Endothelial cell of umbilical vein (primary cell): ENCODE results near the gene CERK. TPM values are rescaled to one million over a fixed set of nuclear protein-coding genes. Genes with fewer than 3 reads are reported as not detected.

ENCODE experiments used
- BruUV-seq: library from RNA; stranded (reverse); fragments of 400-500 nt; replicated peaks from 2 replicates; lab custom pipeline; 2021; lab: Mats Ljungman, UMichigan
- CTCF ChIA-PET: fragments of 300-600, 350-600 bp; sonication (Branson Sonifier 250); formaldehyde crosslinking; loops from one replicate; lab custom pipeline; 2021; ENCODE audit warnings: antibody characterized with exemption, inconsistent platforms; lab: Charles Lee
- POLR2A ChIA-PET: fragments of 300-600, 350-600 bp; sonication (Branson Sonifier 250); formaldehyde crosslinking; loops from one replicate; lab custom pipeline; 2021; ENCODE audit warnings: antibody characterized with exemption, inconsistent platforms; lab: Charles Lee
- DNase-seq: peaks from one replicate; pipeline ENCODE4 v3.0.0-alpha.2; 2011; ENCODE audit warnings: low read depth, low spot score
- FAIRE-seq: peaks from 2 replicates; lab custom pipeline; 2011; peaks lifted over from hg19 to GRCh38; lab: Jason Lieb, UNC
- H2AFZ ChIP-seq: 2 replicates; pipeline ENCODE4 v1.6.0; 2012; ENCODE audit warnings: low read depth, low read length, control low read depth, inconsistent platforms
- H3K27ac ChIP-seq: 2 replicates; pipeline ENCODE4 v1.5.1; 2011; ENCODE audit warnings: low read depth, mild to moderate bottlenecking, control low read depth, low read length, moderate library complexity; ENCODE audit not compliant: insufficient read depth
- H3K27me3 ChIP-seq, 2 experiments: 2 replicates each; pipeline versions ENCODE4 v1.6.0 to v1.6.1; 2011; ENCODE audit warnings: low read length in 2 of 2, mixed read lengths in 1 of 2; ENCODE audit not compliant: control insufficient read depth in 2 of 2, insufficient read depth in 2 of 2
- H3K36me3 ChIP-seq, 2 experiments: 2 replicates in 1 of 2; 3 replicates in 1 of 2; pipeline ENCODE4 v1.5.1; 2011; ENCODE audit warnings: low read length in 2 of 2, mild to moderate bottlenecking in 1 of 2, moderate library complexity in 1 of 2; ENCODE audit not compliant: control insufficient read depth in 2 of 2, insufficient read depth in 2 of 2; ENCODE audit errors: extremely low read depth in 1 of 2
- H3K4me1 ChIP-seq: 3 replicates; pipeline ENCODE4 v1.5.1; 2011; ENCODE audit warnings: mild to moderate bottlenecking, low read length; ENCODE audit not compliant: control insufficient read depth, insufficient read depth; ENCODE audit errors: extremely low read depth
- H3K4me2 ChIP-seq: 2 replicates; pipeline ENCODE4 v1.6.1; 2011; ENCODE audit warnings: low read length, control low read depth, mixed read lengths; ENCODE audit not compliant: insufficient read depth
- H3K4me3 ChIP-seq, 3 experiments: fragments of 200-600 bp in 1 of 3; sonication (generic), shearing (Covaris generic) in 1 of 3; replicated peaks in 1 of 3; 2 replicates each; pipeline ENCODE4 v1.5.1; 2011 to 2016; ENCODE audit warnings: control low read depth in 3 of 3, low read length in 3 of 3, mild to moderate bottlenecking in 2 of 3, inconsistent platforms in 1 of 3, low read depth in 1 of 3, moderate library complexity in 1 of 3; ENCODE audit not compliant: insufficient read depth in 1 of 3
- H3K79me2 ChIP-seq: 2 replicates; pipeline ENCODE4 v1.6.0; 2012; ENCODE audit warnings: low read length, inconsistent platforms; ENCODE audit not compliant: control insufficient read depth, insufficient read depth
- H3K9ac ChIP-seq: replicated peaks from 2 replicates; pipeline ENCODE3; 2011; ENCODE audit warnings: low read length, control low read depth; ENCODE audit not compliant: insufficient read depth; ENCODE audit errors: extremely low read depth
- H3K9me1 ChIP-seq: replicated peaks from 3 replicates; pipeline ENCODE4 v1.6.0; 2011; ENCODE audit warnings: mild to moderate bottlenecking, low read length; ENCODE audit not compliant: control insufficient read depth, insufficient read depth; ENCODE audit errors: extremely low read depth
- H3K9me3 ChIP-seq: replicated peaks from 2 replicates; pipeline ENCODE4 v1.5.1; 2012; ENCODE audit warnings: low read length, inconsistent platforms; ENCODE audit not compliant: control insufficient read depth, insufficient read depth
- H4K20me1 ChIP-seq: replicated peaks from 2 replicates; pipeline ENCODE3; 2011; ENCODE audit warnings: mild to moderate bottlenecking, low read length; ENCODE audit not compliant: control insufficient read depth, insufficient read depth; ENCODE audit errors: extremely low read depth
- EZH2 ChIP-seq: IDR thresholded peaks from 2 replicates; pipeline ENCODE4 v1.6.1; 2012; ENCODE audit warnings: borderline replicate concordance, low read depth, mild to moderate bottlenecking, moderate library complexity, low read length, inconsistent platforms; ENCODE audit not compliant: severe bottlenecking
- GATA2 ChIP-seq: IDR thresholded peaks from 2 replicates; pipeline ENCODE4 v1.7.0; 2011; ENCODE audit warnings: low read depth, mild to moderate bottlenecking, moderate library complexity, mixed read lengths, low read length; ENCODE audit not compliant: insufficient read length, insufficient read depth
- JUN ChIP-seq: IDR thresholded peaks from 2 replicates; pipeline ENCODE4 v1.6.1; 2011; ENCODE audit warnings: borderline replicate concordance, low read depth; ENCODE audit not compliant: insufficient read length, insufficient read depth
- POLR2AphosphoS5 ChIP-seq: IDR thresholded peaks from 2 replicates; pipeline ENCODE4 v1.6.1; 2012; ENCODE audit warnings: low read depth, mild to moderate bottlenecking, control low read depth, low read length, moderate library complexity; ENCODE audit not compliant: insufficient read depth
- dilution Hi-C: fragments of 300-500 bp; cut with MboI; formaldehyde crosslinking; loops from one replicate; pipeline ENCODE4 v1.15.0; 2019; ENCODE audit warnings: low sequenced_read_pairs; ENCODE audit not compliant: extremely low pct_ligation_motif_present
- intact Hi-C: fragments of 100-400 bp; cut with micrococcal nuclease; formaldehyde crosslinking; loops from one replicate; pipeline ENCODE4 v1.10.0; 2022
- polyA plus RNA-seq, 4 experiments: library from polyadenylated mRNA; depleted of rRNA in 3 of 4; stranded (reverse) in 3 of 4; unstranded in 1 of 4; fragments of >200 nt; gene quantifications; 2 replicates each; pipeline versions ENCODE4 v1.2.1 to v1.2.3, GENCODE V29; 2011 to 2012; ENCODE audit warnings: missing spikeins in 1 of 4
- total RNA-seq: library from RNA; stranded (reverse); gene quantifications from 2 replicates; pipeline ENCODE4 v1.2.3, GENCODE V29; 2021
- TF ChIP-seq, protein P1 (sequence below): IDR thresholded peaks from 2 replicates; pipeline ENCODE4 v1.6.1; 2011; ENCODE audit not compliant: insufficient read depth, insufficient read length
- TF ChIP-seq, protein P2 (sequence below), 2 donors: IDR thresholded peaks; 1 replicate in 1 of 2; 2 replicates in 1 of 2; pipeline ENCODE4 v1.5.1; 2011; ENCODE audit warnings: low read length in 2 of 2, mild to moderate bottlenecking in 2 of 2, moderate library complexity in 2 of 2, control low read depth in 1 of 2, inconsistent platforms in 1 of 2, low read depth in 1 of 2; ENCODE audit not compliant: insufficient read depth in 1 of 2; ENCODE audit errors: extremely low read depth in 1 of 2

The CERK gene
- total and polyA plus RNA-seq, 2 donors (not counting 3 experiments of a cell fraction or from before 2014, with no cell fraction given) = 61.1 to 88.0 TPM

DNA sequence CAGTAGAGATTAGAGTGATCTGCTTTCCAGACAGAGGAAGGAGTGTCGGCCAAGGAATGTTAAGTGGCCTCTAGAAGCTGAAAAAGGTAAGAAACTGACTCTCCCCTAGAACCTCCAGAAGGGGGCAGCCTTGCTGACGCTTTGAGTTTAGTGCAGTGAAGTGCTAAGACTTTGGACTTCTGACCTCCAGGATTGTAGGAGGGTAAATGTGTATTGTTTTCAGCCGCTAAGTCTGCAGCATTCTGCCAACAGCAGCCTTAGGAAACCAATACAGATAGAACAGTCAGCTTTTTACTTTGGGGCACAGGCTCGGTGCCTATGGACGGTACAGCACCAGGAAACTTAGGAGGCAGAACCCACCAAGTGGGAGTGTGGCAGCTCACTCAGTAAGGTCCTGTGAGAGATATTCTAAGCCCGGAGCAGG is 20.8 kb upstream of the CERK start:
- peaks cover 15% of the 10 kb centered on the region for H3K79me2 ChIP-seq
- no peaks in the 10 kb centered on the region for H3K36me3 ChIP-seq
- no peaks in the 10 kb centered on the region for H4K20me1 ChIP-seq
- H3K4me1 ChIP-seq = peaks cover 31% of the 10 kb centered on the region
- CTCF ChIA-PET = interaction anchor here (0.6 to 4.2 kb wide), 25 partner anchors 9 to 1734 kb away, joined by 3 to 40 read pairs (median 4); no protein-coding TSS in a partner anchor
- no peak overlapping the region for H3K4me3 ChIP-seq
- intact Hi-C loops = no loop called here
- H3K27ac ChIP-seq = peak overlapping the region; percentile 36
- POLR2A ChIA-PET = no interaction called here
- no peaks in the 10 kb centered on the region for H3K9me3 ChIP-seq
- dilution Hi-C loops = no loop called here
- peak; percentile 77 for FAIRE-seq
- TF ChIP-seq, protein P1, sequence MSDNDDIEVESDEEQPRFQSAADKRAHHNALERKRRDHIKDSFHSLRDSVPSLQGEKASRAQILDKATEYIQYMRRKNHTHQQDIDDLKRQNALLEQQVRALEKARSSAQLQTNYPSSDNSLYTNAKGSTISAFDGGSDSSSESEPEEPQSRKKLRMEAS = no peak
- TF ChIP-seq, protein P2, sequence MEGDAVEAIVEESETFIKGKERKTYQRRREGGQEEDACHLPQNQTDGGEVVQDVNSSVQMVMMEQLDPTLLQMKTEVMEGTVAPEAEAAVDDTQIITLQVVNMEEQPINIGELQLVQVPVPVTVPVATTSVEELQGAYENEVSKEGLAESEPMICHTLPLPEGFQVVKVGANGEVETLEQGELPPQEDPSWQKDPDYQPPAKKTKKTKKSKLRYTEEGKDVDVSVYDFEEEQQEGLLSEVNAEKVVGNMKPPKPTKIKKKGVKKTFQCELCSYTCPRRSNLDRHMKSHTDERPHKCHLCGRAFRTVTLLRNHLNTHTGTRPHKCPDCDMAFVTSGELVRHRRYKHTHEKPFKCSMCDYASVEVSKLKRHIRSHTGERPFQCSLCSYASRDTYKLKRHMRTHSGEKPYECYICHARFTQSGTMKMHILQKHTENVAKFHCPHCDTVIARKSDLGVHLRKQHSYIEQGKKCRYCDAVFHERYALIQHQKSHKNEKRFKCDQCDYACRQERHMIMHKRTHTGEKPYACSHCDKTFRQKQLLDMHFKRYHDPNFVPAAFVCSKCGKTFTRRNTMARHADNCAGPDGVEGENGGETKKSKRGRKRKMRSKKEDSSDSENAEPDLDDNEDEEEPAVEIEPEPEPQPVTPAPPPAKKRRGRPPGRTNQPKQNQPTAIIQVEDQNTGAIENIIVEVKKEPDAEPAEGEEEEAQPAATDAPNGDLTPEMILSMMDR (IDR thresholded peaks at IDR 0.05; ENCODE audit: extremely low read depth in 1 of 2, insufficient read depth in 1 of 2, low read depth in 1 of 2, low read length in 2 of 2) = peak; percentile 79 to 84
- TF ChIP-seq POLR2AphosphoS5 = peak; percentile 30
- no peaks in the 10 kb centered on the region for H3K27me3 ChIP-seq
- peak; percentile 82 for DNase-seq
- no peaks in the 10 kb centered on the region for H3K9me1 ChIP-seq
- H2AFZ ChIP-seq = peak overlapping the region; percentile 40
- no peak overlapping the region for H3K9ac ChIP-seq
- no peak overlapping the region for H3K4me2 ChIP-seq
- BruUV-seq = no TSS peak

DNA sequence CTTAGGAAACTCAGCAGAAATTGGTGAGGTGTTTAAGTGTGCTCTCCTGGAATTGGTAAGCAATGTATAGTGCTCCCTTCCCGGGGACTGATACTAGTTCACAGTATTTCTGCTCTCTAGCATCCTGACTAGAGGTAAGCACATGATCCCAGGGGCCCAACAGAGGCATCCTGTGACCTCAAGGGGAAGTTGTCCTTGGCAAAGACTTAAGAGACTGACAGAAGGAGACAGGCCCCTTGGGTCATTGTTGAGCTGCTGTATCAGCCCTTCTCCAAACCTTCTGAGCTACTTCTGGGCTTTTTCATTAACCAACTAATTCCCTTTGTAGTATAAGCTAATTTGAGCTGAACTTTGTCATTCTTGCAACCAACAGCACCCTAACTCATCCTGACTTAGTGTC is 20.1 kb upstream of the CERK start:
- DNase-seq = no peak
- FAIRE-seq = peak; percentile 62
- no peak overlapping the region for H2AFZ ChIP-seq
- H4K20me1 ChIP-seq = no peaks in the 10 kb centered on the region
- intact Hi-C loops = no loop called here
- no peak overlapping the region for H3K4me2 ChIP-seq
- dilution Hi-C loops = no loop called here
- H3K4me1 ChIP-seq = peaks cover 33% of the 10 kb centered on the region
- no peak overlapping the region for H3K4me3 ChIP-seq
- no peaks in the 10 kb centered on the region for H3K36me3 ChIP-seq
- H3K9ac ChIP-seq = no peak overlapping the region
- TF ChIP-seq JUN = no peak
- no peak for TF ChIP-seq EZH2
- no peak for TF ChIP-seq GATA2
- TF ChIP-seq, protein P1 = no peak
- TF ChIP-seq, protein P2 (IDR thresholded peaks at IDR 0.05; ENCODE audit: extremely low read depth in 1 of 2, insufficient read depth in 1 of 2, low read depth in 1 of 2, low read length in 2 of 2) = no peak
- POLR2A ChIA-PET = no interaction called here
- CTCF ChIA-PET = interaction anchor here (0.6 to 4.2 kb wide), 25 partner anchors 8 to 1734 kb away, joined by 3 to 40 read pairs (median 4); no protein-coding TSS in a partner anchor
- no TSS peak for BruUV-seq
- peak overlapping the region; percentile 39 for H3K27ac ChIP-seq
- no peaks in the 10 kb centered on the region for H3K9me1 ChIP-seq
- peaks cover 9% of the 10 kb centered on the region for H3K79me2 ChIP-seq
- H3K9me3 ChIP-seq = no peaks in the 10 kb centered on the region
- no peaks in the 10 kb centered on the region for H3K27me3 ChIP-seq
